ENCODE measurements around the gene SEMA3G. TPM values are rescaled to one million over a fixed set of nuclear protein-coding genes. Genes with fewer than 3 reads are reported as not detected.

The SEMA3G gene
- total RNA-seq: 0.21 and 0.79 TPM in 2 replicates

DNA sequence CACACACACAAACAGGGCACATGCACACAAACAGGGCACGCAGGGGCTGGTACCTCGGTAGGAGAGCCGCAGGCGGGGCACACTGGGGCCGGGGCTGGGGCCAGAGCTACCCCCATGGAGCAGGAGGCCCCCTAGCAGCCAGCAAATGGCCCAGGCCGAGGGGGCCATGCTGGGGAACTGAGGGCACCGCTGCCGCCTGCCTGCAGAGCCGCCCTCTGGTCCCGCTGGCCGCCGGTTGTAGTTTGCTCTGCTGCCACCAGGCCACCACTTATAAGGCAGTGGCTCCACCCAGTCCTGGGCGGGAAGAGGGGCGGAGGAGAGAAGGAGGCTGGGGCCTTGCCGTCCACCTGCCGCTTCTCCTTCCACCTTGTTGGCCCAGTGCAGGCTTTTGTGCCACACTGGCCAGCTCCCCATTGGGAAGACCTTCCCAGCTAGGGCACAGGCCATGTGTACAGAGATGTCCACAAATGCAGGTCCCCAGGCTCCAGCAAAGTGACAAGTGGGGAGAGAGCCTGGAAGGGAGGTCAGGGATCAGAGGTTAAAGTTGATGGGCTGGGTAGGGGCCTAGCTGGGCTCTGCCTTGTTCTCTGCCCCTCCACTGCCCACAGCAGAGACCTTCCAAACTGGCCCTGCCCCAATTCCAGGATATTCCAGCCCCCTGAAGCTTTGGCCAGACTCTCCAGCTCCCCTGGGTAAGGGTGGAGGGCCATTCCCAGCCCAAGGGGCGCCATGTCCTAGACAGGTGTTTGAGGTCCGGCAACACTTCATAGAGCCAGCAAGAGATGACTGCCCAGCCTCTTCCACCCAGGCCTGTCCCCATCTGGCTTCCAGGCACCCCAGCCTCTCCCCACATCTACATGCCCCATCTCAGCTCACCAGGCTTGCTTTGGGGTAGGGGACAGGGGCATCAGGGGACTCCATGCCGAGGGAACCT is at the start of gene SEMA3G:
Gene SEMA3G (minus strand): TSS at position 244 of the 934 bp plus-strand sequence. CDS start 76 bp downstream, at position 168.

DNA sequence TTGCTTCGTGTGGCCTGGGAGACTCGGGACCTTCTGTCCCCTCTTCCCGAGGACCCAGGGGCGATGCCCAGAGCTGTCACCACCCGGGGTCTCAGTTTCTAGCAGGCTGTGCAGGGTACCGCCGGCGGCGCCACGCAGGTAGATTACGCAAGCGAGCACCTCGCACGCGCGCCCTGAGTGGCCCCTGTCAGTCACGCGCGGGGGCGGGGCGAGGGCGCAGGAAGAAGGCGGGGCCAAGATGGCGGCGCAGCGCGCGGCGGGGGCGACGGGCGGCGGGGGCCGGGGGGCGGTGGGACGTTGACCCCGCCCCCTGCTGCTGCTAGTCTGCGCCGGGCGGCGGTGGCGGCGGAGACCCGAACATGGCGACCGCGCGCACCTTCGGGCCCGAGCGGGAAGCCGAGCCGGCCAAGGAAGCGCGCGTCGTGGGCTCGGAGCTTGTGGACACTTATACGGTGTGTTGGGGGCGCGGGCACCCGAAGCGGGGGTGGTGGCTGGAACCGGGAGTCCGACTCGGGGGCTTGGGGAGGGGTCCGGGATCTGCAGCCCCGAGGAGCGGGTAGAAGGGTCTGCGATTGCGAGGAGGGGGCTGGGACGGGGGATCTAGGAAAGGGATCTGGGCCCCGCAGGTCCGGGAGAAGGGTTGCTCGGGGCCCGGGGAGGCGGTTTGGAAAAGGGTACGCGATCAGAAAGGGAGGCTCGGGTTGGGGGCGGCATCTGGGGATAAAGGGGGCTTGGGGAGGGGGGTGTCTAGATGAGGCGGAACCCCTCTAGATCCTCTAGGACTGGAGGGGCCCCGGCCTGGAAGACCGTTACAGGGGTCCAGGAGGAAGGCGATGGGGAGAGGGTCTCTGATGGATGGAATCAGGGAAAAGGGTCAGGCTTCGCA is 10.6 kb upstream of the SEMA3G start, which contains the start of gene NISCH:
Gene NISCH (plus strand): TSS at position 322 of the 886 bp plus-strand sequence. CDS start 38 bp downstream, at position 360.

GRCh38 chr3:52453496-52454249 is 8.8 kb upstream of the SEMA3G start, which contains the start of gene TNNC1:
TSS of gene TNNC1 (minus strand) at chr3:52454041. CDS start at chr3:52454015, 26 bp downstream.

Other genes with a start within 250 kb of the SEMA3G start
- gene ALAS1, start 246.9 kb downstream of the SEMA3G start, total RNA-seq: 33.1 and 49.4 TPM in 2 replicates
- gene TLR9, start 219.5 kb downstream of the SEMA3G start, total RNA-seq: 0.07 TPM in 1 of 2 replicates, not detected in the other
- gene TWF2, start 205.9 kb downstream of the SEMA3G start, total RNA-seq: 84.2 and 93.4 TPM in 2 replicates
- gene PPM1M, start 199.3 kb downstream of the SEMA3G start, total RNA-seq: 0.65 and 0.99 TPM in 2 replicates
- 35.5 and 50.1 TPM in 2 replicates for gene WDR82, start 166.5 kb downstream of the SEMA3G start, total RNA-seq
- gene GLYCTK, start 157.3 kb downstream of the SEMA3G start, total RNA-seq: 5.4 and 7.2 TPM in 2 replicates
- 0.42 and 0.46 TPM in 2 replicates for gene DNAH1, start 128.8 kb downstream of the SEMA3G start, total RNA-seq
- 56.1 and 77.5 TPM in 2 replicates for gene BAP1, start 35.1 kb downstream of the SEMA3G start, total RNA-seq
- 4.1 and 5.5 TPM in 2 replicates for gene PHF7, start 34.4 kb downstream of the SEMA3G start, total RNA-seq
- gene TNNC1, start 8.9 kb upstream of the SEMA3G start, total RNA-seq: 0.23 and 0.85 TPM in 2 replicates
- 31.2 and 41.2 TPM in 2 replicates for gene NISCH, start 10.5 kb upstream of the SEMA3G start, total RNA-seq
- not detected in 2 replicates for gene STAB1, start 50.2 kb upstream of the SEMA3G start, total RNA-seq
- gene NT5DC2, start 88.8 kb upstream of the SEMA3G start, total RNA-seq: 237 and 246 TPM in 2 replicates
- 1.3 and 14.2 TPM in 2 replicates for gene UQCC5, start 91.5 kb upstream of the SEMA3G start, total RNA-seq
- 25.2 and 41.5 TPM in 2 replicates for gene PBRM1, start 240.8 kb upstream of the SEMA3G start, total RNA-seq
- gene GNL3, start 240.9 kb upstream of the SEMA3G start, total RNA-seq: 91.3 and 106 TPM in 2 replicates